GM23338 (cell line): ENCODE results near the gene MPP3. TPM values are rescaled to one million over a fixed set of nuclear protein-coding genes. Genes with fewer than 3 reads are reported as not detected.
A peak's percentile ranks its signal among the peaks of the same experiment; 100 is the strongest.

Experiments used
- ATAC-seq: fragments of 200-7000 bp; cut with Tn5 transposase; 3 replicates; pipeline ENCODE4 v1.9.1; 2020
- DNase-seq: peaks from one replicate; pipeline ENCODE4 v3.0.0-alpha.2; 2015; ENCODE audit warnings: low spot score
- H2AFZ ChIP-seq: fragments of 200-600 bp; sonication (generic); 2 replicates; pipeline ENCODE4 v1.8.0; 2016; ENCODE audit warnings: antibody characterized with exemption, mild to moderate bottlenecking, moderate library complexity
- H3F3A ChIP-seq: fragments of 200-600 bp; sonication (generic); replicated peaks from 2 replicates; pipeline ENCODE4 v1.8.0; 2017; ENCODE audit warnings: antibody characterized with exemption, mixed run types, low read depth
- H3K27ac ChIP-seq: fragments of 200-600 bp; sonication (generic); 2 replicates; pipeline ENCODE4 v1.6.1; 2016; ENCODE audit warnings: low read depth
- H3K27me3 ChIP-seq: fragments of 200-600 bp; sonication (generic); 2 replicates; pipeline ENCODE4 v1.8.0; 2016; ENCODE audit warnings: mild to moderate bottlenecking, mixed run types, moderate library complexity; ENCODE audit not compliant: insufficient read depth
- H3K36me3 ChIP-seq: fragments of 200-600 bp; sonication (generic); 2 replicates; pipeline ENCODE4 v1.8.0; 2016; ENCODE audit warnings: mild to moderate bottlenecking; ENCODE audit not compliant: insufficient read depth
- H3K4me1 ChIP-seq: fragments of 200-600 bp; sonication (generic); 2 replicates; pipeline ENCODE4 v1.8.0; 2016; ENCODE audit warnings: mild to moderate bottlenecking, moderate library complexity; ENCODE audit not compliant: insufficient read depth
- H3K4me2 ChIP-seq: fragments of 200-600 bp; sonication (generic); 2 replicates; pipeline ENCODE4 v1.7.1; 2017; ENCODE audit warnings: mixed run types
- H3K4me3 ChIP-seq: fragments of 200-600 bp; sonication (generic); 2 replicates; pipeline ENCODE4 v1.6.1; 2016; ENCODE audit warnings: mixed run types
- H3K79me2 ChIP-seq: fragments of 200-600 bp; sonication (generic); replicated peaks from 2 replicates; pipeline ENCODE4 v1.8.0; 2017; ENCODE audit warnings: mild to moderate bottlenecking; ENCODE audit not compliant: insufficient read depth
- H3K9me2 ChIP-seq: fragments of 200-600 bp; sonication (generic); 2 replicates; pipeline ENCODE4 v1.8.0; 2017; ENCODE audit not compliant: insufficient read depth
- H4K20me1 ChIP-seq: fragments of 200-600 bp; sonication (generic); replicated peaks from 2 replicates; pipeline ENCODE4 v1.8.0; 2017; ENCODE audit warnings: mild to moderate bottlenecking; ENCODE audit not compliant: insufficient read depth
- H3K27ac Mint-ChIP-seq: 2 replicates; pipeline ENCODE4 v1.8.0; 2020; ENCODE audit warnings: inconsistent platforms, mild to moderate bottlenecking, moderate library complexity, mixed read lengths
- H3K27me3 Mint-ChIP-seq: 3 replicates; pipeline ENCODE4 v1.8.0; 2022; ENCODE audit warnings: low read depth, mild to moderate bottlenecking, moderate library complexity, mixed read lengths, inconsistent platforms; ENCODE audit not compliant: insufficient read depth, poor library complexity
- H3K36me3 Mint-ChIP-seq: 3 replicates; pipeline ENCODE4 v1.8.0; 2021; ENCODE audit warnings: low read depth, mild to moderate bottlenecking, inconsistent platforms, moderate library complexity, mixed read lengths
- H3K4me1 Mint-ChIP-seq: 3 replicates; pipeline ENCODE4 v1.8.0; 2020; ENCODE audit warnings: mild to moderate bottlenecking, inconsistent platforms, mixed read lengths
- H3K4me3 Mint-ChIP-seq: 3 replicates; pipeline ENCODE4 v1.8.0; 2021; ENCODE audit warnings: moderate library complexity, mild to moderate bottlenecking, inconsistent platforms, mixed read lengths
- H3K9me3 Mint-ChIP-seq: 3 replicates; pipeline ENCODE4 v1.8.0; 2020; ENCODE audit warnings: moderate library complexity, mild to moderate bottlenecking, inconsistent platforms, mixed read lengths
- CTCF ChIP-seq, 2 experiments: fragments of 200-600 bp in 1 of 2; sonication (generic) in 1 of 2; conservative IDR thresholded peaks; 2 replicates each; pipeline versions ENCODE4 v1.5.1 to v1.6.1; 2016 to 2017; ENCODE audit warnings: antibody characterized with exemption in 2 of 2, low read depth in 2 of 2, mild to moderate bottlenecking in 2 of 2, moderate library complexity in 1 of 2
- ETS1 ChIP-seq: IDR thresholded peaks from 2 replicates; pipeline ENCODE4 v1.6.1; 2016; ENCODE audit warnings: antibody characterized with exemption
- POLR2AphosphoS5 ChIP-seq: IDR thresholded peaks from 2 replicates; pipeline ENCODE4 v1.6.1; 2016; ENCODE audit warnings: antibody characterized with exemption, low read depth
- REST ChIP-seq: IDR thresholded peaks from one replicate; pipeline ENCODE4 v1.6.1; 2018; ENCODE audit warnings: antibody characterized with exemption; ENCODE audit not compliant: unreplicated experiment
- ZNF331 ChIP-seq: fragments of 250-450 bp; sonication (Bioruptor Pico); IDR thresholded peaks from 2 replicates; pipeline ENCODE4 v1.5.0; 2020; ENCODE audit warnings: low read depth, mild to moderate bottlenecking, moderate library complexity
- ZNF462 ChIP-seq: fragments of 250-450 bp; sonication (Bioruptor Pico); IDR thresholded peaks from 2 replicates; pipeline ENCODE4 v1.5.0; 2020; ENCODE audit warnings: mild to moderate bottlenecking, moderate library complexity
- polyA plus RNA-seq: library from polyadenylated mRNA; unstranded; fragments of >200 nt; fragmentation: Nextera tagmentation; extraction: Ambion mirVana; gene quantifications from 2 replicates; pipeline ENCODE4 v1.2.1, GENCODE V29; 2016
- total RNA-seq: library from RNA; depleted of rRNA; stranded (reverse); fragments of >200 nt; shearing (Covaris generic); gene quantifications from 2 replicates; pipeline ENCODE4 v1.2.3, GENCODE V29; 2014

Gene MPP3
- total and polyA plus RNA-seq, 2 experiments from 2014 or later = 6.6 to 7.4 TPM

- TF ChIP-seq ZNF462 (CRISPR knock-in tag) = no peak
Observed at GRCh38 chr17:43834106-43834505, 1.2 kb upstream of the MPP3 start (continued).

GRCh38 chr17:43832168-43832975 is 574 bp downstream of the MPP3 start:
- peaks cover 24% of the 10 kb centered on the region for H3K27me3 ChIP-seq
- peaks cover 13% of the 10 kb centered on the region; the same call in 2 of the 3 replicates for H3K9me3 Mint-ChIP-seq
- no peaks in the 10 kb centered on the region; the same call in 1 of the 2 replicates for H4K20me1 ChIP-seq
- no peaks in the 10 kb centered on the region for H3K36me3 ChIP-seq
- peaks cover 6% of the 10 kb centered on the region for H3K4me1 ChIP-seq
- H3K27ac ChIP-seq = no peak overlapping the region
- peak overlapping the region; percentile 83 for H3K4me3 Mint-ChIP-seq
- peaks cover 33% of the 10 kb centered on the region for H3K27me3 Mint-ChIP-seq
- H3F3A ChIP-seq = 0 out of 2 replicates have a peak, but pooled peaks cover 4% of the 10 kb centered on the region
- H3K4me3 ChIP-seq = peak overlapping the region; percentile 88
- peak overlapping the region; percentile 95 for H2AFZ ChIP-seq
- peaks cover 12% of the 10 kb centered on the region for H3K36me3 Mint-ChIP-seq
- peak overlapping the region; percentile 93 for H3K4me2 ChIP-seq
- ATAC-seq = peak; percentile 58
- TF ChIP-seq REST (no peak), ETS1 (no peak), ZNF331 (CRISPR knock-in tag) (no peak), CTCF (conservative IDR thresholded peaks at IDR 0.05; ENCODE audit: low read depth in 2 of 2) (no peak), POLR2AphosphoS5 (0 out of 2 replicates have a peak, but pooled peaks have one; percentile 6)
- peak; percentile 54 for DNase-seq
- peaks cover 23% of the 10 kb centered on the region for H3K4me1 Mint-ChIP-seq
- no peaks in the 10 kb centered on the region for H3K9me2 ChIP-seq
- no peaks in the 10 kb centered on the region for H3K79me2 ChIP-seq
- no peak overlapping the region for H3K27ac Mint-ChIP-seq
